A549 treated with AZD9567 at 1 μM for 4 hours (cell line): ENCODE measurements around the gene FBXL20. TPM values are rescaled to one million over a fixed set of nuclear protein-coding genes. Genes with fewer than 3 reads are reported as not detected.

Experiments
- total RNA-seq: library from RNA; stranded (reverse); fragments of 200-300 nt; extraction: Qiagen RNA extraction; gene quantifications from 5 replicates; pipeline ENCODE4 v1.2.3, GENCODE V29; 2022; ENCODE audit not compliant: insufficient read depth

The FBXL20 gene
- total RNA-seq: 6.4 to 7.9 TPM (median 7.8 TPM) in 5 replicates

GRCh38 chr17:39401412-39402243, at the start of gene FBXL20:
Gene FBXL20 (minus strand): TSS chr17:39401626. CDS start chr17:39401402, 224 bp downstream.

GRCh38 chr17:39450847-39451581, 49.6 kb upstream of the FBXL20 start, which contains the start of gene MED1:
Gene MED1 (minus strand): TSS chr17:39451263. CDS start chr17:39451062, 201 bp downstream.

GRCh38 chr17:39225308-39225958, 176.0 kb downstream of the FBXL20 start, which contains the start of gene STAC2:
Gene STAC2 (minus strand): TSS chr17:39225945. CDS start chr17:39225502, 443 bp downstream.

Other genes with a start within 250 kb of the FBXL20 start
- gene PLXDC1, start 250.0 kb downstream of the FBXL20 start, total RNA-seq: 0.17 to 0.48 TPM (median 0.20 TPM) in 4 of 5 replicates, not detected in the other
- not detected in 5 replicates for gene ARL5C, start 235.5 kb downstream of the FBXL20 start, total RNA-seq
- gene CACNB1, start 204.0 kb downstream of the FBXL20 start, total RNA-seq: 5.1 to 7.5 TPM (median 6.1 TPM) in 5 replicates
- gene RPL19, start 201.3 kb downstream of the FBXL20 start, total RNA-seq: 3,335 to 4,158 TPM (median 4,032 TPM) in 5 replicates
- gene STAC2, start 175.7 kb downstream of the FBXL20 start, total RNA-seq: 0.58 to 1.5 TPM (median 1.2 TPM) in 5 replicates
- 26.9 to 33.4 TPM (median 32.9 TPM) in 5 replicates for gene MED1, start 49.6 kb upstream of the FBXL20 start, total RNA-seq
- gene CDK12, start 59.9 kb upstream of the FBXL20 start, total RNA-seq: 27.3 to 38.5 TPM (median 37.1 TPM) in 5 replicates
- 0.01 TPM in 1 of 5 replicates, not detected in the others for gene NEUROD2, start 206.3 kb upstream of the FBXL20 start, total RNA-seq
- gene PPP1R1B, start 225.3 kb upstream of the FBXL20 start, total RNA-seq: 0.10 TPM in 2 of 5 replicates, not detected in the others
- gene STARD3, start 235.5 kb upstream of the FBXL20 start, total RNA-seq: 43.6 to 58.7 TPM (median 56.7 TPM) in 5 replicates